ENCODE data around the gene CELSR3. TPM values are rescaled to one million over a fixed set of nuclear protein-coding genes. Genes with fewer than 3 reads are reported as not detected.

CELSR3 gene
- total and polyA plus RNA-seq, 7 experiments from 2014 or later, result 0.17 to 8.7 (median 3.4) TPM

GRCh38 chr3:48684480-48685143 lies 21.9 kb upstream of the CELSR3 start:
- Histone ChIP-seq H3K36me3 (ENCODE audit: control insufficient read depth in 2 of 3, insufficient read depth in 3 of 3, low read length in 3 of 3) (peaks cover 7 to 55% (median 10%) of the 10 kb centered on the region in 3 experiments), H3K4me3 (ENCODE audit: low read length) (peak overlapping the region; percentile 19)

GRCh38 chr3:48684054-48684349 lies 21.3 kb upstream of the CELSR3 start:
- Histone ChIP-seq H3K4me3 (ENCODE audit: low read length) (no peak overlapping the region), H3K27me3 (ENCODE audit: control insufficient read depth in 2 of 2, insufficient read depth in 2 of 2, low read length in 2 of 2) (no peaks in the 10 kb centered on the region), H3K4me1 (ENCODE audit: control insufficient read depth in 2 of 2, insufficient read depth in 2 of 2, low read length in 2 of 2) (peaks cover 8 to 18% of the 10 kb centered on the region in 2 donors), H3K36me3 (ENCODE audit: control insufficient read depth in 2 of 3, insufficient read depth in 3 of 3, low read length in 3 of 3) (peaks cover 7 to 55% (median 10%) of the 10 kb centered on the region in 3 experiments), H3K27ac (ENCODE audit: low read depth, low read length) (no peak overlapping the region), H3K9me3 (ENCODE audit: control insufficient read depth in 2 of 3, low read length in 3 of 3) (no peaks in the 10 kb centered on the region)
- Mint-ChIP-seq H3K27me3 (no peaks in the 10 kb centered on the region), H3K9me3 (no peaks in the 10 kb centered on the region), H3K4me1 (peaks cover 34 to 52% (median 44%) of the 10 kb centered on the region in 7 donors), H3K36me3 (peaks cover 6 to 17% (median 8%) of the 10 kb centered on the region in 5 donors), H3K27ac (peak overlapping the region in 4 of 9 donors; percentile 24 to 84 (median 71)), H3K4me3 (peak overlapping the region in 9 of 10 donors; percentile 55 to 95 (median 77))
- intact Hi-C loops (cut with micrococcal nuclease), result loop anchor here (2.0 to 10.0 kb wide), 7 partner anchors 75 to 791 kb away; partner anchors contain the start of genes ARIH2 (in 1 of the 2), DAG1 (in 1 of the 2), QRICH1 (in 1 of the 2) and SLC25A20 (in 1 of the 2)
- POLR2A ChIA-PET, result interaction anchor here (0.6 kb wide), 2 partner anchors 1272 to 1417 kb away, joined by 3 read pairs; no protein-coding TSS in a partner anchor
- ATAC-seq (no peak), DNase-seq (no peak)
- CTCF ChIA-PET, result interaction anchor here (0.6 to 2.0 kb wide), 3 partner anchors 14 to 268 kb away, joined by 3 to 7 read pairs (median 4); partner anchors contain the start of gene SLC26A6

More at GRCh38 chr3:48684480-48685143, 21.9 kb upstream of the CELSR3 start:
- peaks cover 6 to 17% (median 8%) of the 10 kb centered on the region in 5 donors for H3K36me3 Mint-ChIP-seq
- peaks cover 34 to 48% (median 40%) of the 10 kb centered on the region in 7 donors for H3K4me1 Mint-ChIP-seq
- intact Hi-C loops (cut with micrococcal nuclease), result loop anchor here (1.0 to 10.0 kb wide), 18 partner anchors 20 to 790 kb away; partner anchors contain the start of genes IP6K2 (in 2 of the 2), QRICH1 (in 2 of the 2), UQCRC1 (in 2 of the 2) and ARIH2 (in 1 of the 2)
- H3K27me3 Mint-ChIP-seq, result no peaks in the 10 kb centered on the region
- Histone ChIP-seq H3K27me3 (ENCODE audit: control insufficient read depth in 2 of 2, insufficient read depth in 2 of 2, low read length in 2 of 2) (no peaks in the 10 kb centered on the region), H3K4me1 (ENCODE audit: control insufficient read depth in 2 of 2, insufficient read depth in 2 of 2, low read length in 2 of 2) (peaks cover 8 to 18% of the 10 kb centered on the region in 2 donors), H3K9me3 (ENCODE audit: control insufficient read depth in 2 of 3, low read length in 3 of 3) (no peaks in the 10 kb centered on the region), H3K27ac (ENCODE audit: low read depth, low read length) (no peak overlapping the region)
- peak overlapping the region; percentile 73 to 94 (median 89) for H3K27ac Mint-ChIP-seq
- peak overlapping the region; percentile 76 to 95 (median 92) for H3K4me3 Mint-ChIP-seq
- ATAC-seq (no peak), DNase-seq (no peak)
- no peaks in the 10 kb centered on the region for H3K9me3 Mint-ChIP-seq
- ChIA-PET POLR2A (no interaction called here), CTCF (interaction anchor here (0.6 to 2.0 kb wide), 4 partner anchors 14 to 75 kb away, joined by 3 to 7 read pairs (median 3); partner anchors contain the start of gene SLC26A6)

DNA sequence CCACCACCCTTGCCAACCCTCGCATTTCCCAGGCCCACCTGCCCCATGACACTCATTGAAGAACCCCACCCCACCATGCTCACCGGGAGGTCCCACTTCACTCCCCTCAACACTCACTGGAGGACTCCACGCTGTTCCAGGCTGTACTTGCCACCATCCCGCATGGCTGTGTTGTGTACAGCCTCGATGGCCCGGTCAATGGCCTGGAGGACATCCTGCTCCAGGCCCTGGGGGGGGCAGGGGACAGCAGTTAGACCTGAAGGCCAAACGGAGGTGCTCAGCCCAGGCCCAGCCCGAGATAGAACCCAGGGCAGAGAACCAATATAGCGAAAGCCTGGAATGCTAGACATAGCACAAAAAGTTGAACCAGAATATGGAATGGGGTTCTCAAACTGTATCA lies 20.1 kb upstream of the CELSR3 start:
- H3K4me3 ChIP-seq (ENCODE audit: low read length), result no peak overlapping the region
- no peaks in the 10 kb centered on the region for H3K27me3 ChIP-seq (ENCODE audit: control insufficient read depth in 2 of 2, insufficient read depth in 2 of 2, low read length in 2 of 2)
- Mint-ChIP-seq H3K9me3 (no peaks in the 10 kb centered on the region), H3K36me3 (peaks cover 7 to 20% (median 8%) of the 10 kb centered on the region in 5 donors), H3K27ac (peak overlapping the region in 2 of 9 donors; percentile 36 to 48), H3K27me3 (no peaks in the 10 kb centered on the region), H3K4me3 (no peak overlapping the region), H3K4me1 (peaks cover 34 to 52% (median 45%) of the 10 kb centered on the region in 7 donors)
- CTCF ChIA-PET, result interaction anchor here (0.7 to 2.0 kb wide), 3 partner anchors 12 to 282 kb away, joined by 3 to 7 read pairs (median 3); partner anchors contain the start of gene SLC26A6
- H3K9me3 ChIP-seq (ENCODE audit: control insufficient read depth in 2 of 3, low read length in 3 of 3), result no peaks in the 10 kb centered on the region
- peaks cover 8 to 18% of the 10 kb centered on the region in 2 donors for H3K4me1 ChIP-seq (ENCODE audit: control insufficient read depth in 2 of 2, insufficient read depth in 2 of 2, low read length in 2 of 2)
- POLR2A ChIA-PET, result no interaction called here
- DNase-seq (no peak), ATAC-seq (no peak)
- intact Hi-C loops (cut with micrococcal nuclease), result loop anchor here (10.0 kb wide), 3 partner anchors 212 to 792 kb away; partner anchors contain the start of genes DAG1 (in 1 of the 2), QRICH1 (in 1 of the 2) and SLC25A20 (in 1 of the 2)
- no peak overlapping the region for H3K27ac ChIP-seq (ENCODE audit: low read depth, low read length)
- H3K36me3 ChIP-seq (ENCODE audit: control insufficient read depth in 2 of 3, insufficient read depth in 3 of 3, low read length in 3 of 3), result peaks cover 7 to 55% (median 10%) of the 10 kb centered on the region in 3 experiments

DNA sequence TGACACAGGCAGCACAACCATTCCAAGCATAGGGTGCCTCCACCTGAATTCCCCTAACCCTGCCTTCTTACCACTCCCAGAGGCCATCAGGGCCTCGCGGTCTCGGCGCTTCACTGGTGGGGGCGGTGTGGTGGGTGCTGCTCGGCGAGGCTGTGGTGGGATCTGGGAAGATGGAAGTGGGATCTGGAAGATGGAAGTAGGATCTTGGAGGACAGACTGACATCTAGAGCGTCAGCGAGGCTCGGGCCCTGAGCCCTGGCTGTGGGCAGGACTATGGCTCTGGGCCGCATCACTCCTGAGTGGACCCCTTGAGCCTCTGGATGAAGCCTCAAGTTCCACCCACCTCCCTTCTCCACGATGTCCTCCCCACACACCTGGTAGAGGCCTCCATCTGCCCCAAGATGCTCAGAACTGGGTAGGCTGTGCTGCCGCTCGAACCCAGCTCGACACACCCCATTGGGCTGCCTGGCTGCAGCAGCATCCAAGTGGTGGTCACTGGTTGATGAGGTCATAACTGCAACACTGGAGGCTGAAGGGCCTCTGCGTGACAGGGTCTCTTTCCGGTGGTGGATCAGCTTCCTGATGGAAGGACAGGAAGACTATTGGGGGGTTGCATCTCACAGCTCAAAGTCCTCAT lies 19.4 kb upstream of the CELSR3 start:
- H3K27me3 ChIP-seq (ENCODE audit: control insufficient read depth in 2 of 2, insufficient read depth in 2 of 2, low read length in 2 of 2), result no peaks in the 10 kb centered on the region
- no peaks in the 10 kb centered on the region for H3K9me3 ChIP-seq (ENCODE audit: control insufficient read depth in 2 of 3, low read length in 3 of 3)
- no peak overlapping the region for H3K4me3 ChIP-seq (ENCODE audit: low read length)
- no peak for DNase-seq
- Mint-ChIP-seq H3K9me3 (no peaks in the 10 kb centered on the region), H3K4me1 (peaks cover 34 to 52% (median 45%) of the 10 kb centered on the region in 7 donors), H3K27me3 (no peaks in the 10 kb centered on the region), H3K27ac (no peak overlapping the region), H3K4me3 (no peak overlapping the region), H3K36me3 (peaks cover 8 to 21% (median 14%) of the 10 kb centered on the region in 5 donors)
- H3K27ac ChIP-seq (ENCODE audit: low read depth, low read length), result no peak overlapping the region
- POLR2A ChIA-PET, result no interaction called here
- peaks cover 8 to 18% of the 10 kb centered on the region in 2 donors for H3K4me1 ChIP-seq (ENCODE audit: control insufficient read depth in 2 of 2, insufficient read depth in 2 of 2, low read length in 2 of 2)
- ATAC-seq, result no peak
- intact Hi-C loops (cut with micrococcal nuclease), result loop anchor here (10.0 kb wide), 3 partner anchors 213 to 793 kb away; partner anchors contain the start of genes DAG1 (in 1 of the 2), QRICH1 (in 1 of the 2) and SLC25A20 (in 1 of the 2)
- peaks cover 7 to 53% (median 10%) of the 10 kb centered on the region in 3 experiments for H3K36me3 ChIP-seq (ENCODE audit: control insufficient read depth in 2 of 3, insufficient read depth in 3 of 3, low read length in 3 of 3)
- CTCF ChIA-PET, result no interaction called here

- H3K9me3 Mint-ChIP-seq, result no peaks in the 10 kb centered on the region
- no peak overlapping the region for H3K4me3 Mint-ChIP-seq
- Histone ChIP-seq H3K36me3 (ENCODE audit: control insufficient read depth in 2 of 3, insufficient read depth in 3 of 3, low read length in 3 of 3) (peaks cover 7 to 53% (median 10%) of the 10 kb centered on the region in 3 experiments), H3K4me3 (ENCODE audit: low read length) (no peak overlapping the region), H3K27ac (ENCODE audit: low read depth, low read length) (no peak overlapping the region), H3K9me3 (ENCODE audit: control insufficient read depth in 2 of 3, low read length in 3 of 3) (no peaks in the 10 kb centered on the region), H3K4me1 (ENCODE audit: control insufficient read depth in 2 of 2, insufficient read depth in 2 of 2, low read length in 2 of 2) (peaks cover 8 to 18% of the 10 kb centered on the region in 2 donors), H3K27me3 (ENCODE audit: control insufficient read depth in 2 of 2, insufficient read depth in 2 of 2, low read length in 2 of 2) (no peaks in the 10 kb centered on the region)
- ATAC-seq (no peak), DNase-seq (no peak)
- peaks cover 8 to 21% (median 14%) of the 10 kb centered on the region in 5 donors for H3K36me3 Mint-ChIP-seq
- intact Hi-C loops (cut with micrococcal nuclease), result loop anchor here (10.0 kb wide), 3 partner anchors 213 to 793 kb away; partner anchors contain the start of genes DAG1 (in 1 of the 2), QRICH1 (in 1 of the 2) and SLC25A20 (in 1 of the 2)
- H3K27ac Mint-ChIP-seq, result peak overlapping the region in 1 of 9 donors; percentile 36
- CTCF ChIA-PET, result no interaction called here
- peaks cover 33 to 49% (median 43%) of the 10 kb centered on the region in 7 donors for H3K4me1 Mint-ChIP-seq
- no peaks in the 10 kb centered on the region for H3K27me3 Mint-ChIP-seq
- POLR2A ChIA-PET, result no interaction called here
Observed at GRCh38 chr3:48681541-48681880, 18.8 kb upstream of the CELSR3 start.

GRCh38 chr3:48680811-48681540 lies 18.3 kb upstream of the CELSR3 start:
- CTCF ChIA-PET, result no interaction called here
- Histone ChIP-seq H3K27me3 (ENCODE audit: control insufficient read depth in 2 of 2, insufficient read depth in 2 of 2, low read length in 2 of 2) (no peaks in the 10 kb centered on the region), H3K27ac (ENCODE audit: low read depth, low read length) (no peak overlapping the region), H3K9me3 (ENCODE audit: control insufficient read depth in 2 of 3, low read length in 3 of 3) (no peaks in the 10 kb centered on the region), H3K36me3 (ENCODE audit: control insufficient read depth in 2 of 3, insufficient read depth in 3 of 3, low read length in 3 of 3) (peaks cover 7 to 53% (median 10%) of the 10 kb centered on the region in 3 experiments), H3K4me1 (ENCODE audit: control insufficient read depth in 2 of 2, insufficient read depth in 2 of 2, low read length in 2 of 2) (peaks cover 8 to 18% of the 10 kb centered on the region in 2 donors), H3K4me3 (ENCODE audit: low read length) (no peak overlapping the region)
- peak overlapping the region in 5 of 9 donors; percentile 22 to 67 (median 31) for H3K27ac Mint-ChIP-seq
- DNase-seq, result no peak
- peaks cover 30 to 45% (median 39%) of the 10 kb centered on the region in 7 donors for H3K4me1 Mint-ChIP-seq
- no peak overlapping the region for H3K4me3 Mint-ChIP-seq
- no peaks in the 10 kb centered on the region for H3K9me3 Mint-ChIP-seq
- no peak for ATAC-seq
- H3K36me3 Mint-ChIP-seq, result peaks cover 8 to 21% (median 16%) of the 10 kb centered on the region in 5 donors
- intact Hi-C loops (cut with micrococcal nuclease), result loop anchor here (10.0 kb wide), 3 partner anchors 214 to 794 kb away; partner anchors contain the start of genes DAG1 (in 1 of the 2), QRICH1 (in 1 of the 2) and SLC25A20 (in 1 of the 2)
- H3K27me3 Mint-ChIP-seq, result no peaks in the 10 kb centered on the region
- POLR2A ChIA-PET, result no interaction called here

Measured in naive thymus-derived CD4-positive, alpha-beta T cell (primary cell).